Hepatocyte (in vitro differentiated cells): ENCODE data around the gene DACT3. TPM values are rescaled to one million over a fixed set of nuclear protein-coding genes. Genes with fewer than 3 reads are reported as not detected.

ENCODE experiments used
- DNase-seq: peaks from one replicate; pipeline ENCODE4 v3.0.0-alpha.2; 2016; ENCODE audit warnings: low spot score
- H2AFZ ChIP-seq: fragments of 200-600 bp; sonication (generic); 2 replicates; pipeline ENCODE4 v1.6.0; 2016; ENCODE audit warnings: antibody characterized with exemption, mild to moderate bottlenecking
- H3K27ac ChIP-seq: fragments of 200-600 bp; sonication (generic); 2 replicates; pipeline ENCODE4 v1.5.1; 2016; ENCODE audit warnings: mild to moderate bottlenecking
- H3K27me3 ChIP-seq: fragments of 200-600 bp; sonication (generic); 2 replicates; pipeline ENCODE4 v1.6.1; 2016
- H3K36me3 ChIP-seq: fragments of 200-600 bp; sonication (generic); replicated peaks from 2 replicates; pipeline ENCODE4 v1.5.1; 2016; ENCODE audit warnings: low read depth; ENCODE audit not compliant: insufficient read depth
- H3K4me1 ChIP-seq: fragments of 200-600 bp; sonication (generic); 2 replicates; pipeline ENCODE4 v1.5.1; 2016; ENCODE audit warnings: mild to moderate bottlenecking, moderate library complexity; ENCODE audit not compliant: insufficient read depth
- H3K4me2 ChIP-seq: fragments of 200-600 bp; sonication (generic); 2 replicates; pipeline ENCODE4 v1.6.0; 2016
- H3K4me3 ChIP-seq: fragments of 200-600 bp; sonication (generic); 2 replicates; pipeline ENCODE4 v1.5.1; 2016; ENCODE audit warnings: mild to moderate bottlenecking
- H3K79me2 ChIP-seq: fragments of 200-600 bp; sonication (generic); 2 replicates; pipeline ENCODE4 v1.6.0; 2017; ENCODE audit warnings: mild to moderate bottlenecking
- H3K9me2 ChIP-seq: fragments of 200-600 bp; sonication (generic); replicated peaks from 2 replicates; pipeline ENCODE4 v1.6.0; 2017; ENCODE audit warnings: mild to moderate bottlenecking; ENCODE audit not compliant: insufficient read depth
- H3K9me3 ChIP-seq: fragments of 200-600 bp; sonication (generic); 2 replicates; pipeline ENCODE4 v1.5.1; 2016; ENCODE audit warnings: low read depth, mild to moderate bottlenecking
- H4K20me1 ChIP-seq: fragments of 200-600 bp; sonication (generic); 2 replicates; pipeline ENCODE4 v1.6.0; 2016; ENCODE audit warnings: mild to moderate bottlenecking; ENCODE audit not compliant: insufficient read depth, poor library complexity, severe bottlenecking
- EZH2 ChIP-seq: fragments of 200-600 bp; sonication (generic); IDR thresholded peaks from 2 replicates; pipeline ENCODE4 v1.6.1; 2016; ENCODE audit warnings: antibody characterized with exemption, mild to moderate bottlenecking, borderline replicate concordance
- EZH2phosphoT487 ChIP-seq: fragments of 200-600 bp; sonication (generic); IDR thresholded peaks from one replicate; pipeline ENCODE4 v1.6.1; 2018; ENCODE audit warnings: antibody characterized with exemption, mild to moderate bottlenecking, low read depth, moderate library complexity; ENCODE audit not compliant: unreplicated experiment, severe bottlenecking
- WGBS: methylation state at CpG from one replicate; pipeline ENCODE4 v1.1.6; 2016; ENCODE audit warnings: low lambda C conversion rate; ENCODE audit errors: missing lambda C conversion rate; 5-methylcytosine and 5-hydroxymethylcytosine counted together
- polyA plus RNA-seq: library from polyadenylated mRNA; unstranded; fragments of >200 nt; fragmentation: Nextera tagmentation; extraction: Ambion mirVana; gene quantifications from 2 replicates; pipeline ENCODE4 v1.2.1, GENCODE V29; 2016
- total RNA-seq: library from RNA; depleted of rRNA; stranded (reverse); fragments of >200 nt; gene quantifications from 2 replicates; pipeline ENCODE4 v1.2.3, GENCODE V29; 2014
- TF ChIP-seq, protein P1 (sequence below): fragments of 200-600 bp; sonication (generic); IDR thresholded peaks from 2 replicates; pipeline ENCODE4 v1.5.1; 2016; ENCODE audit warnings: antibody characterized with exemption, mild to moderate bottlenecking; ENCODE audit not compliant: poor library complexity

The DACT3 gene
- total and polyA plus RNA-seq, 2 experiments from 2014 or later, result 18.4 TPM

GRCh38 chr19:46622118-46622446, 38.9 kb downstream of the DACT3 start:
- no peak overlapping the region for H3K27ac ChIP-seq
- TF ChIP-seq EZH2phosphoT487 (no peak), EZH2 (no peak)
- TF ChIP-seq, protein P1, sequence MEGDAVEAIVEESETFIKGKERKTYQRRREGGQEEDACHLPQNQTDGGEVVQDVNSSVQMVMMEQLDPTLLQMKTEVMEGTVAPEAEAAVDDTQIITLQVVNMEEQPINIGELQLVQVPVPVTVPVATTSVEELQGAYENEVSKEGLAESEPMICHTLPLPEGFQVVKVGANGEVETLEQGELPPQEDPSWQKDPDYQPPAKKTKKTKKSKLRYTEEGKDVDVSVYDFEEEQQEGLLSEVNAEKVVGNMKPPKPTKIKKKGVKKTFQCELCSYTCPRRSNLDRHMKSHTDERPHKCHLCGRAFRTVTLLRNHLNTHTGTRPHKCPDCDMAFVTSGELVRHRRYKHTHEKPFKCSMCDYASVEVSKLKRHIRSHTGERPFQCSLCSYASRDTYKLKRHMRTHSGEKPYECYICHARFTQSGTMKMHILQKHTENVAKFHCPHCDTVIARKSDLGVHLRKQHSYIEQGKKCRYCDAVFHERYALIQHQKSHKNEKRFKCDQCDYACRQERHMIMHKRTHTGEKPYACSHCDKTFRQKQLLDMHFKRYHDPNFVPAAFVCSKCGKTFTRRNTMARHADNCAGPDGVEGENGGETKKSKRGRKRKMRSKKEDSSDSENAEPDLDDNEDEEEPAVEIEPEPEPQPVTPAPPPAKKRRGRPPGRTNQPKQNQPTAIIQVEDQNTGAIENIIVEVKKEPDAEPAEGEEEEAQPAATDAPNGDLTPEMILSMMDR, result no peak
- H3K4me3 ChIP-seq, result no peak overlapping the region
- no peaks in the 10 kb centered on the region for H3K9me2 ChIP-seq
- DNase-seq, result no peak
- no peaks in the 10 kb centered on the region for H4K20me1 ChIP-seq
- no peak overlapping the region for H3K4me2 ChIP-seq
- H3K4me1 ChIP-seq, result peaks cover 20% of the 10 kb centered on the region
- H3K9me3 ChIP-seq, result no peaks in the 10 kb centered on the region
- H2AFZ ChIP-seq, result no peak overlapping the region
- H3K36me3 ChIP-seq, result no peaks in the 10 kb centered on the region
- no peaks in the 10 kb centered on the region for H3K79me2 ChIP-seq
- H3K27me3 ChIP-seq, result no peaks in the 10 kb centered on the region
- WGBS, result 86% methylated on average over 7 of the region's 7 CpGs

- Histone ChIP-seq H4K20me1 (no peaks in the 10 kb centered on the region), H3K4me2 (no peak overlapping the region), H3K27me3 (no peaks in the 10 kb centered on the region), H3K9me3 (no peaks in the 10 kb centered on the region), H3K79me2 (no peaks in the 10 kb centered on the region), H3K27ac (peak overlapping the region; percentile 17), H3K4me3 (no peak overlapping the region), H3K36me3 (no peaks in the 10 kb centered on the region), H3K4me1 (peaks cover 20% of the 10 kb centered on the region), H2AFZ (no peak overlapping the region), H3K9me2 (no peaks in the 10 kb centered on the region)
- no peak for DNase-seq
- 70% methylated on average over 32 of the region's 32 CpGs for WGBS
- TF ChIP-seq, protein P1, result peak; percentile 11
- TF ChIP-seq EZH2, result no peak
- no peak for TF ChIP-seq EZH2phosphoT487
These were observed 39.5 kb downstream of the DACT3 start for GRCh38 chr19:46621191-46622117.

DNA sequence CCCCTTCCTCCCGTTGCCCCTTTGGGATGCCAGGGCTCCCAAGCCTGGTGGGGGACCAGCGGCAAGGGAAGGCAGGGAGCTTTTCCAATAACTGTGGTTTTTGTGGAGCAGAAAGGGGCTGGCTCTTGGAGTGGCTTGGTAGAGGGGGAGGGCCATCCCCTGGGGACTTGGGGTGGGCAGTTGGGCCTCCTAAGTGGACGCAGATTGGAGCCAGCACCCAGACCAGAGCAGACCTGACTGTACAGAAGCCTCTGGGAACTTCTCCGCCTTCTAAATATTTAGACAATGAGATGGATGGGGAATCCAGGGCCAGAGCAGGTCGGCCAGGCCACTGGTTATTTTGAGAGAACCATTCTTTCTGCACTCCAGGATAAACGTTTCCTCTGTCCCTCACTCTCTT, 40.3 kb downstream of the DACT3 start:
- no peak for DNase-seq
- peak overlapping the region; percentile 17 for H3K27ac ChIP-seq
- H3K36me3 ChIP-seq, result no peaks in the 10 kb centered on the region
- 43% methylated on average over 6 of the region's 6 CpGs for WGBS
- no peaks in the 10 kb centered on the region for H4K20me1 ChIP-seq
- H2AFZ ChIP-seq, result no peak overlapping the region
- H3K4me1 ChIP-seq, result peaks cover 20% of the 10 kb centered on the region
- no peaks in the 10 kb centered on the region for H3K9me2 ChIP-seq
- TF ChIP-seq EZH2, result no peak
- TF ChIP-seq, protein P1, result no peak
- no peak overlapping the region for H3K4me3 ChIP-seq
- H3K4me2 ChIP-seq, result no peak overlapping the region
- H3K9me3 ChIP-seq, result no peaks in the 10 kb centered on the region
- H3K27me3 ChIP-seq, result no peaks in the 10 kb centered on the region
- no peaks in the 10 kb centered on the region for H3K79me2 ChIP-seq
